ENCODE results near the gene TNFSF11. TPM values are rescaled to one million over a fixed set of nuclear protein-coding genes. Genes with fewer than 3 reads are reported as not detected.
A peak's percentile ranks its signal among the peaks of the same experiment; 100 is the strongest.

The TNFSF11 gene
- total and polyA plus RNA-seq, 2 donors (not counting 3 experiments of a cell fraction or from before 2014, with no cell fraction given): not detected

DNA sequence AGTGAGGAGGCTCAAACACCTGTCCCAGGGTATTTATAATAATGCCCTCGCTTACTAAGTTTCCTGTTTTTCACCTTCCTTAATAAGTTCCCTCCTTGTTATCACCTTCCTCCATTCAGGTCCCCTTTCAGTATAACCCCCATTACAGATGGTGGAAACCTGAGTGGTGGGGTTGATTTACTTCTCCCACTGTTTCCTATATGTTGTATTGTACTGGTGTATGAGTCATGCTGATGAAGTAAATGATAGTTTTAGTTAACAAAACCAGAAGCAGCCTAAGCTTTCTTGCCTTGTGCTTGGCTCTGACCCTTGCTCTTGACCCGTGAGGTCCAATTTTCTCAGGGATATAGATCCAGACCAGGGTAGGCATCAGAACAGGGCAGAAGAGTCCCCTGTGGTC lies 22.3 kb upstream of the TNFSF11 start:
- peaks cover 32% of the 10 kb centered on the region for H3K4me1 ChIP-seq (ENCODE audit: control insufficient read depth, extremely low read depth, insufficient read depth, low read length)
- H4K20me1 ChIP-seq (replicated peaks; ENCODE audit: control insufficient read depth, extremely low read depth, insufficient read depth, low read length): no peaks in the 10 kb centered on the region
- no peaks in the 10 kb centered on the region for H3K79me2 ChIP-seq (ENCODE audit: control insufficient read depth, insufficient read depth, low read length)
- no peak overlapping the region for H3K4me3 ChIP-seq (replicated peaks in 1 of 3; ENCODE audit: insufficient read depth in 1 of 3, low read depth in 1 of 3, low read length in 3 of 3)
- ChIA-PET POLR2A (no interaction called here), CTCF (no interaction called here)
- peak; percentile 73 for TF ChIP-seq FOS (IDR thresholded peaks at IDR 0.05; ENCODE audit: borderline replicate concordance, insufficient read depth, low read length)
- peak; percentile 68 for TF ChIP-seq GATA2 (IDR thresholded peaks at IDR 0.05; ENCODE audit: insufficient read depth, insufficient read length, low read depth, low read length)
- no peak for TF ChIP-seq JUN (IDR thresholded peaks at IDR 0.05; ENCODE audit: borderline replicate concordance, insufficient read depth, insufficient read length, low read depth)
- BruUV-seq (replicated peaks): no TSS peak
- no peaks in the 10 kb centered on the region for H3K9me3 ChIP-seq (replicated peaks; ENCODE audit: control insufficient read depth, insufficient read depth, low read length)
- no peaks in the 10 kb centered on the region for H3K27me3 ChIP-seq (ENCODE audit: control insufficient read depth in 2 of 2, insufficient read depth in 2 of 2, low read length in 2 of 2)
- H3K9ac ChIP-seq (replicated peaks; ENCODE audit: extremely low read depth, insufficient read depth, low read length): no peak overlapping the region
- peak; percentile 78 for FAIRE-seq
- no peak overlapping the region for H2AFZ ChIP-seq (ENCODE audit: low read depth, low read length)
- peak; percentile 75 for DNase-seq (ENCODE audit: low read depth, low spot score)
- no peaks in the 10 kb centered on the region for H3K9me1 ChIP-seq (replicated peaks; ENCODE audit: control insufficient read depth, extremely low read depth, insufficient read depth, low read length)
- no peak overlapping the region for H3K4me2 ChIP-seq (ENCODE audit: insufficient read depth, low read length)
- no peak overlapping the region for H3K27ac ChIP-seq (ENCODE audit: insufficient read depth, low read depth, low read length)
- H3K36me3 ChIP-seq (ENCODE audit: control insufficient read depth in 2 of 2, extremely low read depth in 1 of 2, insufficient read depth in 2 of 2, low read length in 2 of 2): no peaks in the 10 kb centered on the region
- dilution Hi-C loops (cut with MboI; ENCODE audit: extremely low pct_ligation_motif_present, low sequenced_read_pairs) (no loop called here), intact Hi-C loops (cut with micrococcal nuclease) (loop anchor here (2.0 kb wide), 1 partner anchor 65 kb away; no protein-coding TSS in a partner anchor)

GRCh38 chr13:42553098-42554046 lies 20.6 kb upstream of the TNFSF11 start:
- Histone ChIP-seq H3K4me1 (ENCODE audit: control insufficient read depth, extremely low read depth, insufficient read depth, low read length) (peaks cover 31% of the 10 kb centered on the region), H3K36me3 (ENCODE audit: control insufficient read depth in 2 of 2, extremely low read depth in 1 of 2, insufficient read depth in 2 of 2, low read length in 2 of 2) (no peaks in the 10 kb centered on the region), H4K20me1 (replicated peaks; ENCODE audit: control insufficient read depth, extremely low read depth, insufficient read depth, low read length) (no peaks in the 10 kb centered on the region), H3K27ac (ENCODE audit: insufficient read depth, low read depth, low read length) (peak overlapping the region; percentile 42), H3K4me3 (replicated peaks in 1 of 3; ENCODE audit: insufficient read depth in 1 of 3, low read depth in 1 of 3, low read length in 3 of 3) (no peak overlapping the region), H2AFZ (ENCODE audit: low read depth, low read length) (no peak overlapping the region), H3K9me3 (replicated peaks; ENCODE audit: control insufficient read depth, insufficient read depth, low read length) (no peaks in the 10 kb centered on the region), H3K9me1 (replicated peaks; ENCODE audit: control insufficient read depth, extremely low read depth, insufficient read depth, low read length) (no peaks in the 10 kb centered on the region), H3K27me3 (ENCODE audit: control insufficient read depth in 2 of 2, insufficient read depth in 2 of 2, low read length in 2 of 2) (no peaks in the 10 kb centered on the region), H3K79me2 (ENCODE audit: control insufficient read depth, insufficient read depth, low read length) (no peaks in the 10 kb centered on the region), H3K4me2 (ENCODE audit: insufficient read depth, low read length) (peak overlapping the region; percentile 35), H3K9ac (replicated peaks; ENCODE audit: extremely low read depth, insufficient read depth, low read length) (no peak overlapping the region)
- intact Hi-C loops (cut with micrococcal nuclease) (loop anchor here (2.0 kb wide), 1 partner anchor 67 kb away; no protein-coding TSS in a partner anchor), dilution Hi-C loops (cut with MboI; ENCODE audit: extremely low pct_ligation_motif_present, low sequenced_read_pairs) (no loop called here)
- BruUV-seq (replicated peaks): no TSS peak
- DNase-seq (ENCODE audit: low read depth, low spot score) (peak; percentile 83), FAIRE-seq (peak; percentile 82)
- TF ChIP-seq FOS (IDR thresholded peaks at IDR 0.05; ENCODE audit: borderline replicate concordance, insufficient read depth, low read length) (peak; percentile 65), EZH2 (IDR thresholded peaks at IDR 0.05; ENCODE audit: borderline replicate concordance, low read depth, low read length, severe bottlenecking) (no peak), GATA2 (IDR thresholded peaks at IDR 0.05; ENCODE audit: insufficient read depth, insufficient read length, low read depth, low read length) (peak; percentile 58), MYC (IDR thresholded peaks at IDR 0.05; ENCODE audit: low read depth, low read length) (no peak), POLR2AphosphoS5 (IDR thresholded peaks at IDR 0.05; ENCODE audit: insufficient read depth, low read depth, low read length) (peak; percentile 47), POLR2A (IDR thresholded peaks at IDR 0.05; ENCODE audit: low read depth, low read length) (no peak), JUN (IDR thresholded peaks at IDR 0.05; ENCODE audit: borderline replicate concordance, insufficient read depth, insufficient read length, low read depth) (no peak)
- TF ChIP-seq, protein P1, sequence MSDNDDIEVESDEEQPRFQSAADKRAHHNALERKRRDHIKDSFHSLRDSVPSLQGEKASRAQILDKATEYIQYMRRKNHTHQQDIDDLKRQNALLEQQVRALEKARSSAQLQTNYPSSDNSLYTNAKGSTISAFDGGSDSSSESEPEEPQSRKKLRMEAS (IDR thresholded peaks at IDR 0.05; ENCODE audit: insufficient read depth, insufficient read length): no peak
- TF ChIP-seq, protein P2, sequence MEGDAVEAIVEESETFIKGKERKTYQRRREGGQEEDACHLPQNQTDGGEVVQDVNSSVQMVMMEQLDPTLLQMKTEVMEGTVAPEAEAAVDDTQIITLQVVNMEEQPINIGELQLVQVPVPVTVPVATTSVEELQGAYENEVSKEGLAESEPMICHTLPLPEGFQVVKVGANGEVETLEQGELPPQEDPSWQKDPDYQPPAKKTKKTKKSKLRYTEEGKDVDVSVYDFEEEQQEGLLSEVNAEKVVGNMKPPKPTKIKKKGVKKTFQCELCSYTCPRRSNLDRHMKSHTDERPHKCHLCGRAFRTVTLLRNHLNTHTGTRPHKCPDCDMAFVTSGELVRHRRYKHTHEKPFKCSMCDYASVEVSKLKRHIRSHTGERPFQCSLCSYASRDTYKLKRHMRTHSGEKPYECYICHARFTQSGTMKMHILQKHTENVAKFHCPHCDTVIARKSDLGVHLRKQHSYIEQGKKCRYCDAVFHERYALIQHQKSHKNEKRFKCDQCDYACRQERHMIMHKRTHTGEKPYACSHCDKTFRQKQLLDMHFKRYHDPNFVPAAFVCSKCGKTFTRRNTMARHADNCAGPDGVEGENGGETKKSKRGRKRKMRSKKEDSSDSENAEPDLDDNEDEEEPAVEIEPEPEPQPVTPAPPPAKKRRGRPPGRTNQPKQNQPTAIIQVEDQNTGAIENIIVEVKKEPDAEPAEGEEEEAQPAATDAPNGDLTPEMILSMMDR (IDR thresholded peaks at IDR 0.05; ENCODE audit: extremely low read depth in 1 of 2, insufficient read depth in 1 of 2, low read depth in 1 of 2, low read length in 2 of 2): no peak
- CTCF ChIA-PET: interaction anchor here (1.1 kb wide), 1 partner anchor 40 kb away, joined by 4 read pairs; no protein-coding TSS in a partner anchor
- POLR2A ChIA-PET: no interaction called here
